Ascending aorta (tissue), 2 donors: ENCODE measurements around the gene RRM2. TPM values are rescaled to one million over a fixed set of nuclear protein-coding genes. Genes with fewer than 3 reads are reported as not detected.

Experiments
- DNase-seq, 2 donors: peaks; one replicate each; pipeline ENCODE4 v3.0.0-alpha.2; 2019; ENCODE audit warnings: low spot score in 2 of 2
- H3K27ac ChIP-seq, 2 donors: fragments of 200-600 bp; sonication (generic); one replicate each; pipeline ENCODE4 v1.5.1; 2016 to 2017; ENCODE audit warnings: mild to moderate bottlenecking in 1 of 2
- H3K27me3 ChIP-seq: fragments of 200-600 bp; sonication (generic); one replicate; pipeline ENCODE4 v1.5.1; 2017
- H3K36me3 ChIP-seq, 2 donors: fragments of 200-600 bp; sonication (generic); one replicate each; pipeline ENCODE4 v1.5.1; 2016
- H3K4me1 ChIP-seq, 2 donors: fragments of 200-600 bp; sonication (generic); one replicate each; pipeline ENCODE4 v1.5.1; 2016 to 2017; ENCODE audit warnings: mild to moderate bottlenecking in 1 of 2
- H3K4me3 ChIP-seq, 2 donors: fragments of 200-600 bp; sonication (generic); one replicate each; pipeline ENCODE4 v1.5.1; 2016 to 2017; ENCODE audit warnings: mild to moderate bottlenecking in 1 of 2
- H3K9me3 ChIP-seq, 2 donors: fragments of 200-600 bp; sonication (generic); one replicate each; pipeline ENCODE4 v1.5.1; 2016
- CTCF ChIP-seq, 3 experiments: fragments of 200-600 bp in 2 of 3; fragments of 450-650 bp in 1 of 3; sonication (generic) in 2 of 3; IDR thresholded peaks; one replicate each; pipeline ENCODE4 v1.5.1; 2016 to 2019; ENCODE audit warnings: antibody characterized with exemption in 3 of 3, mild to moderate bottlenecking in 1 of 3, moderate library complexity in 1 of 3
- intact Hi-C: fragments of 100-400 bp; cut with DNase I; formaldehyde crosslinking; loops from one replicate; pipeline ENCODE4 v1.15.1; 2023
- total RNA-seq: library from RNA; depleted of rRNA; stranded (reverse); fragments of >200 nt; gene quantifications from one replicate; pipeline ENCODE4 v1.1.0, GENCODE V29; 2016

The RRM2 gene
- total RNA-seq, 1 donor from 2014 or later = not detected

GRCh38 chr2:10169053-10169578, 46.6 kb downstream of the RRM2 start:
- no peaks in the 10 kb centered on the region for H3K36me3 ChIP-seq
- no peaks in the 10 kb centered on the region for H3K4me1 ChIP-seq
- no peaks in the 10 kb centered on the region for H3K27me3 ChIP-seq
- no peaks in the 10 kb centered on the region for H3K9me3 ChIP-seq
- H3K27ac ChIP-seq = no peak overlapping the region
- TF ChIP-seq CTCF (IDR thresholded peaks at IDR 0.05) = no peak
- no peak overlapping the region for H3K4me3 ChIP-seq
- DNase-seq = no peak
- intact Hi-C loops = no loop called here

DNA sequence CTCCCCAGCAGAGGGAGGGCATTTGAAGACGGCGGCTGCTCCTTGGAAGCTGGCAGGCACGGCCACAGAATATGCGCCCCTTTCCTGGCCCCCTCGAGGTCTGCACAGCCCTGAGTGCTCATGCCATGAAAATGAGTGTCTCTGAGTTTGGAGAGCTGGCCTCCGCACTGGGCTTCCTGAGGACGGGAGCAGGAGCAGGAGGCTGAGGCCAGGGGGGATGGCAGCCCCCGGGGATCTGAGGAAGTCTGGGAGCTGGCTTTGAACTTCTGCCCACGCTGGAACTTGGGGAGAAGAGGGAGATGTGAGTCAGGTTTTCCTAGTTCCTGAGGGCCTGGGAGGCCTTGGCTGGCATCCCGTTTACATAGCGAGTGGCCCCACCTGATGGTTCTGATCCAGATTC, 47.0 kb downstream of the RRM2 start:
- intact Hi-C loops = no loop called here
- TF ChIP-seq CTCF (IDR thresholded peaks at IDR 0.05) = no peak
- DNase-seq = no peak
- H3K9me3 ChIP-seq = no peaks in the 10 kb centered on the region
- H3K4me3 ChIP-seq = no peak overlapping the region
- H3K36me3 ChIP-seq = no peaks in the 10 kb centered on the region
- H3K27ac ChIP-seq = no peak overlapping the region
- H3K4me1 ChIP-seq = no peaks in the 10 kb centered on the region
- H3K27me3 ChIP-seq = no peaks in the 10 kb centered on the region

GRCh38 chr2:10170256-10170655, 47.7 kb downstream of the RRM2 start:
- H3K4me1 ChIP-seq = no peaks in the 10 kb centered on the region
- no peak overlapping the region for H3K4me3 ChIP-seq
- no peaks in the 10 kb centered on the region for H3K36me3 ChIP-seq
- no peak for DNase-seq
- H3K27ac ChIP-seq = no peak overlapping the region
- TF ChIP-seq CTCF (IDR thresholded peaks at IDR 0.05) = no peak
- intact Hi-C loops = no loop called here
- H3K9me3 ChIP-seq = no peaks in the 10 kb centered on the region
- no peaks in the 10 kb centered on the region for H3K27me3 ChIP-seq

- Histone ChIP-seq H3K36me3 (no peaks in the 10 kb centered on the region), H3K9me3 (no peaks in the 10 kb centered on the region), H3K4me3 (no peak overlapping the region), H3K4me1 (no peaks in the 10 kb centered on the region), H3K27me3 (no peaks in the 10 kb centered on the region), H3K27ac (no peak overlapping the region)
- no peak for DNase-seq
- TF ChIP-seq CTCF (IDR thresholded peaks at IDR 0.05) = no peak
- intact Hi-C loops = no loop called here
These were observed 48.7 kb downstream of the RRM2 start for GRCh38 chr2:10171006-10171800.

- Histone ChIP-seq H3K27ac (no peak overlapping the region), H3K4me1 (no peaks in the 10 kb centered on the region), H3K9me3 (no peaks in the 10 kb centered on the region), H3K36me3 (no peaks in the 10 kb centered on the region), H3K4me3 (no peak overlapping the region), H3K27me3 (no peaks in the 10 kb centered on the region)
- intact Hi-C loops = no loop called here
- no peak for DNase-seq
- TF ChIP-seq CTCF (IDR thresholded peaks at IDR 0.05) = no peak
These were observed 49.7 kb downstream of the RRM2 start for GRCh38 chr2:10172033-10172871.
